Kasumi-1 (cell line): ENCODE data around the gene PPM1H.
"Not testable (repeated sequence)": the region's sequence is repeated elsewhere in the genome, so short reads cannot be mapped to it uniquely, and the experiment has no call there.

Experiments used
- DNase-seq, 2 experiments: peaks; one replicate each; lab custom pipeline; 2025; lab: John Stamatoyannopoulos, UW

Gene PPM1H, protein sequence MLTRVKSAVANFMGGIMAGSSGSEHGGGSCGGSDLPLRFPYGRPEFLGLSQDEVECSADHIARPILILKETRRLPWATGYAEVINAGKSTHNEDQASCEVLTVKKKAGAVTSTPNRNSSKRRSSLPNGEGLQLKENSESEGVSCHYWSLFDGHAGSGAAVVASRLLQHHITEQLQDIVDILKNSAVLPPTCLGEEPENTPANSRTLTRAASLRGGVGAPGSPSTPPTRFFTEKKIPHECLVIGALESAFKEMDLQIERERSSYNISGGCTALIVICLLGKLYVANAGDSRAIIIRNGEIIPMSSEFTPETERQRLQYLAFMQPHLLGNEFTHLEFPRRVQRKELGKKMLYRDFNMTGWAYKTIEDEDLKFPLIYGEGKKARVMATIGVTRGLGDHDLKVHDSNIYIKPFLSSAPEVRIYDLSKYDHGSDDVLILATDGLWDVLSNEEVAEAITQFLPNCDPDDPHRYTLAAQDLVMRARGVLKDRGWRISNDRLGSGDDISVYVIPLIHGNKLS

DNA sequence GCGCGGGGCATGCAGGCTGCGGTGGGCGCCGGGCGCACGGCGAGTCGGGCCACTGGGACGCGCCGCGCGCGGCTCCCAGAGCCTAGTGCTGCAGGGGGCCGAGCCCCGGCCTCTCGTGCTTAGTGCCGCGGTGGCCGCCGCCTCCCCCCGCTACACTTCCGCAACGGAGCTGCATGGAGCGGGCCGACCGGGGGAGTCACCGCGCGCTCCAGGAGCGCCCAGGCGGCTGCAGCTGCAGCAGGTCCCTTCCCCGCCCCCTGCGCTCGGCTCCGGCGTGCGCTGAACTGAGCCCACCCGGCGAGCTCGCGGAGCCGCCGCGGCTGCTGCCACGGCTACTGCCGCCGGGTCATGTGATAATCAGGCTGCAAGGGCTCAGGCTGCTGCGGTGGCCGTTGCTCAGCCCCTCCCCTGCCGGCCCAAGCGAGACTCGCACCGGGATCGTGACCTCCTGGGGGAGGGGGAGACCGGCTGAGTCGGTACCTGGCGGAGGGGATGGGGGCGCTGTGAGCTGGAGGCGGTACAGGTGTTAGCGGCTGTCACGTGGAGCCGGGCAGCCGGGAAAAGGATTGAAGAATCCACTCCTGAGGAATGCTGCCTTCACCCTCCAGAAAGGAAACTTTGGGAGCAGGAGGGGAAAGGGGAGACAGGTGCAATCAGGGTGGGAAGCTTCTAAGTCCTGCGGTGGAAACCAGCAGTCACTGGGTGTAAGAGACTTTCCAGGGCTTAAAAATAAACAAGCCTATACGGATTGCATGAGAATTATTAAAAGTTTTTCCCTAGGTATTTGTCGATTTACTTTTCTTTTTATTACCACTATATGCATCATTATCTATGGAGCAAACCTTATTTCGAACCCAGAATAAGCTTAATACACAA, at the start of gene PPM1H:
Gene PPM1H, minus strand, starts transcription at position 352 of the 876 bp plus-strand sequence. CDS start 414 bp downstream, outside the sequence.
- peak; percentile 60 to 73 for DNase-seq

- DNase-seq: no peak
Measured at GRCh38 chr12:62983594-62983993, 48.6 kb upstream of the PPM1H start.

DNA sequence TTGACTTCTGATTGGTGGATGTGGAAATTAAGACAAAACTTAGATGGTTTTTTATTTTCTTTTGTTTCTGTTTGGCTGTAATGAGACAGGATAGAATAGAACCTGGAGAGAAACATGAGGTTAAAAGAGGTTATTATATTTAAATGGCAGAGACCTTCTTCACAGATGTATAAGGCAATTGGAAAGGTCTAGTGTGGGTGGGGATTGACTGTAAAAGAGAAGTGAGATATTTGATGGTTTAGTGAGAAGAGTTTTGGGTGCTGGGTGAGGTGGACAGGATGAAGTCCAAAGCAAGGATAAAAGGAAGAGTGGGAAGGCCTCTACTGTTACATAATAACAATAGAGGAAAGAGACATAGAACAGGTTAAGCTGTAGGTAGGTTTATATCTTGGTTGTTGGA, 43.8 kb upstream of the PPM1H start:
- no peak for DNase-seq

- no peak for DNase-seq
Measured at GRCh38 chr12:62977883-62978282, 42.9 kb upstream of the PPM1H start.

DNA sequence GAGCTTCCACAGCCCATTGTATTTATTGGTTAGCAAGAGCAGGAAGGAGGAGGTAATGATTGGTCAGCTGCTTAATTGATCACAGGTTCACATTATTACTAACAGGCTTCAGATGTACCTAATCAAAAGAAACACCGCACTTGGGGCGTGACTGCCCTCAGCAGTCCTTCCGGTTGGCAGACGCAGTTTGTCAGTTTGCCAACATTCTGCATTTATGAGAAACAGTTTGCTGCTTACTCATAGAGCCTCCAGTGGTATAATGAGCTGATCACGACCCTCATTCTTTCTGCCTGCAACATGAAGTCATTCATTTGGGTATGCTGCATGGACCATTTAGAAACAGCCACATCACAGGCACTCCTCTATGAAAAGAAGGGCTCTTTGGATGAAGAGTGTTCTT, 42.5 kb upstream of the PPM1H start:
- no peak for DNase-seq

DNA sequence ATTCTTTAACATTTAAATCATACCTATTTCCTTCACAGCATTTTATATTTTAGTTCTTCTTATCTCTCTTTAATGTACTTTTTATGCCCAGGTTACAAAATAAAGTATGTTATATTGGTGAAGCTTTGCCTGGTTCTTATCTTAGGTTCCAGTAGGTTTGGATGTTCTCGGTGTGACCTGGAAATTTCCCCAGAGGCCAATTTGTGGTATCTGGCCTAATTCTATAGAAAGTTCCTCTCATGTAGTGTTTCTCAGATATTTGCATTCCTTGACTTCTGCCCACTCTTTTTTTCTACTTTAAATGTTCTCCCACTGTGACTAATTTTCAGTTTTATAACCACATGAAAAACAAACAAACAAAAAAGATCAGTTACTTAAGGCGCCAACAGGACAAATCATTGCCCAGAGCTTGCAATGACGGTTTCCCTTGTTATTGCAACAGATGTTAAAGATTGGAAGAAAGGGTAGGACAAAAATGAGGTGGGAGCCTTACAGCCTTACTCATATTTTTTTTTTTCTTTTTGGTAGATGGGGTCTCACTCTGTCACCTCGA, 41.2 kb upstream of the PPM1H start:
- DNase-seq: no peak

- DNase-seq: no peak
Measured at GRCh38 chr12:62971769-62972525, 37.0 kb upstream of the PPM1H start.

GRCh38 chr12:62969695-62970094, 34.7 kb upstream of the PPM1H start:
- DNase-seq: no peak

- DNase-seq: no peak
Measured at GRCh38 chr12:62967701-62968100, 32.8 kb upstream of the PPM1H start.

DNA sequence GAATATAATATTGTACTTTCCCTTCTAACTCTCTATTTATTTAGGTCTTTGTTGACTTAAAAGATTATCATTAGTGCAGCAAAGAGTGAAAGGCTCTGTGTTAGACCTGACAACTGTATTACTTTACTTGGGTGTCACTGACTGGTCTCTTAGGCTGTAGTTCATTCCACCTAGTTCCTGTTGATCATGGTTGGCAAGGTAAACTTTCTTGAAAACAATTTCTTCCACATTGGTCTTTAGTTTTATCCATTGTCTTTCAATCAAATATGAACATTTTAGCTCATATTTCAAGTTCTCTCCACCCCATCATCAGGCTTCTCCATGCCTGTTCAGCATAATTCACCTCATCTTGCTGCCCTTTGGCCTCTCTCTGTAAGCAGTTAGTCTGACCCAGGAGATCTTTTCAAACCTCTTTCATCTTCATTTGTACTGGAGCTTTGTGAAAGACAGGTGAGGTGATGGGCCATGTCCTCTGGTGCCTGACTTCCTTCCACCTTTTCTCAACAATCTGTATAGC, 32.1 kb upstream of the PPM1H start:
- DNase-seq: no peak

DNA sequence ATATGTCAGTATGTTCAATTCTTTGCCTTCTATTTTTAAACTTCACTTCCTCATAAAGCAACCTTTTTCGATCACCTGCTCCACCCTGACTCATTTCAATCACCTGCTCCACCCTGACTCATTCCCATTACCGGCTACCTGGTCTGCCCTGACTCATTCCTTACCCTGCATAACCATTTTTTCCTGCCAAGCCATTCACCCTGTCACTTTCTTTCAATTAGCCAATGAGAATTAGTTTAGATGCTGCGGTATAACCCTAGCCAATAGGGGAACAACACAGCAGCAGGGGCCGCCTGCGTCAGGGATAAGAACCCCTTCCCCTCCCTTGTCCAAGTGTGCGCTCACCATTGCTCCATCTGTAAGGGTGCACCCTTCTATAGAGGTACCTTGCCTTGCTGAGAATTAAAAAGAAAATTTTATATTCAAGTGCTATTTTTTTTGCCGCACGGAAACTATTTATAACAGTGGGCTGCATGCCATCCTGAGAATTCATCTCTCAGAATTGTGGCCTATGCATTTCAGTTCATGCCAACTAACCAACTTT, 31.6 kb upstream of the PPM1H start:
- DNase-seq: not testable (repeated sequence)

DNA sequence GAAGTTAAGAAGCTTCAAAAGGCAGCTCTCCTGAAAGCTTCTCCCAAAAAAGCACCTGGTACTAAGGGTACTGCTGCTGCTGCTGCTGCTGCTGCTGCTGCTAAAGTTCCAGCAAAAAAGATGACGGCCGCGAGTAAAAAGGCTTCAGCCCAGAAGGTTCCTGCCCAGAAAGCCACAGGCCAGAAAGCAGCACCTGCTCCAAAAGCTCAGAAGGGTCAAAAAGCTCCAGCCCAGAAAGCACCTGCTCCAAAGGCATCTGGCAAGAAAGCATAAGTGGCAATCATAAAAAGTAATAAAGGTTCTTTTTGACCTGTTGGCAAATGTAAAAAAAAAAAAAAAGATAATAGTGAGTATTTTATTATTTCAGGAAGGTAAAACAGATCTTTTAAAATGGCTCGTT, 30.8 kb upstream of the PPM1H start:
- DNase-seq: not testable (repeated sequence)

DNA sequence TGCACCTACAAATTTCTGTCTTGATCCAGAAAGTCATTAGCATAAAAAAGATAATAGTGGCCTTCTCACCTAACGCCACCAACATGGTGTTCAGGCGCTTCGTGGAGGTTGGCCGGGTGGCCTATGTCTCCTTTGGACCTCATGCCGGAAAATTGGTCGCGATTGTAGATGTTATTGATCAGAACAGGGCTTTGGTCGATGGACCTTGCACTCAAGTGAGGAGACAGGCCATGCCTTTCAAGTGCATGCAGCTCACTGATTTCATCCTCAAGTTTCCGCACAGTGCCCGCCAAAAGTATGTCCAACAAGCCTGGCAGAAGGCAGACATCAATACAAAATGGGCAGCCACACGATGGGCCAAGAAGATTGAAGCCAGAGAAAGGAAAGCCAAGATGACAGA, 30.3 kb upstream of the PPM1H start:
- DNase-seq: not testable (repeated sequence)

DNA sequence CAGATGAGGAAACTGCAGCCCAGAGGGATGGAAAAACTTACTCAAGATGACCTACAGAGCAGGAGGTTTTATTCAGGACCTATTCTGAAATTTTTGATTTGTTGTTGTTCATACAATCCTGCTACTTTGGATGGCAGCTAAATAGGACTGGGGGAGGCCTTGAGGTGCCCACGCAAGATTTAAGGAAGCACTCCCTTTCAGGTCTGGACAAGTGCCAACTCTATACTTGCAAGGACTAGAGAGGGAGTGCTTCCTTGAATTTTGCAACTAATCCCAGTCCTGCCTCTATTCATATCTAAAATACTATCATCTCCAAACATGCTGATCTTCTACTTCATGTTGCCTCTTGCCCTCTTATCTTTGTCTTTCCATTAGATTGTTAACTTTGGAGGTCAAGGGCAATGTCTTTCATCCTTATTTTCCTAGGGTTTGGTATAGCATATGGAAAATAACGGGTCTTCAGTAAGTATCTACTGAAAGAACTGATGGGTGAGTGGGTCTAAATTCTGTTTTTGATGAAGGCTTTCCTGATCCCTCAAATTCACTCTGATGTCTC, 28.6 kb upstream of the PPM1H start:
- DNase-seq: no peak

DNA sequence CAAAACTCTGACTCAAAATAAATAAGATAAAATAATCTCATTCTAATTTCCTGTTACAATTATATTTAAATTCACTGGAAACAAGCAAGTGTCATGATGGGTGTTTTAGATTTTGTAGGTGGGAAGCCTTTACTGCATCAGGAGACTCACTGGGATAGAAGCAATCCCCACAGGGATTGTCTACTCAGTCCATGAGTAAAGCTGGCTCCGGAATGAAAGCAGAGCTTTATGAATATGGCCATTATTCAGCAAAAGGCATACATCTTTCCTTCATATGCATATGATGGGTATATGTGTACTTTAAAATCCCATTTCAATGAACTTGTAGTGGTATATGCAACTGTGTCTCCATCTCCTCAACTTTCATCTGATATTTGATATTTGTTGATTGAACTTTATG, 25.4 kb upstream of the PPM1H start:
- DNase-seq: no peak

DNA sequence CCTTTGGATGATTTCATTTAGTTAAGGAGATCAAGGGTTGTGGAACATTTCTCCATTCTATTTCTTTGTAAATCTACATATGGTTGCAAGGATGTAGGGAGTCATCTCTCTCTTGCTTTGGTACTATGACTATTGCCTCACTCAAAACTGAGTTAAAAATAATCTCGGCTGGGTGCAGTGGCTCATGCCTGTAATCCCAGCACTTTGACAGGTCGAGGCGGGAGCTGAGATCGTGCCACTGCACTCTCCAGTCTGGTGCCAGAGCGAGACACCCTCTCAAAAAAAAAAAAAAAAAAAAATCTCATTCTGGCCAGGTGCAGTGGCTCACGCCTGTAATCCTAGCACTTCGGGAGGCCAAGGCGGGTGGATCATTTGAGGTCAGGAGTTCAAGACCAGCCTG, 24.8 kb upstream of the PPM1H start:
- DNase-seq: no peak

DNA sequence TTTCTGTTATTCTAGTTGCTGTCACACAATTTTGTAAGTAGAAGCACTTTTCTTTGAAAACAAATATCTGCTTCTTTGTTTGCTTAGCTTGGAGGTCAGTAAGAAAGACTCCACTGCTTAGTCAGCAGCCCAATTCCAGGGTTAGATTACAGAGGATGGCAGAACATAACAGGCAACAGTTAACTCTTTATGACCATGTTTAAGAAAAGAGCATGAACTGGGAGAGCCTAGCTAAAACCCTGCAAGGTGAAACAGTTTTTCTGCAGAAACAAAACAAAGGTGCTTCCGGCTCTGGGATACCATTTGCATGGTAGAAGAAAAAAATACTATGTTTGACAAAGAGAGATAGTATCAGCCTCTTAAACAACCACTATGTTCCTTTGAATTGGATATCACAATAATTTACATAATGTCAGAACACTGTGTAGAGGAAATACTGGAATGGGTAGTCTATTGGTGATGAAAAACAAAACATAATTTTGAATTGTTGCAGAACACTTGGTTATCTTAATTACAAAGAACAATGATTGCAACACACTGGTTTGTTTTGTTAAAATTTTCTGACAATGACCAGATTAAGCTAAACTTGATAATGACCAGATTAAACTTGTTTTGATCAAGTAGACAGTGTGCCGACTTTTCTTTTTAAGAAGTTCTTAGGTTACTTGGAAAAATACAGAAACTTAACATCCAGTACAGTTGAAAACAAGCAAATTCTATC, 22.4 kb upstream of the PPM1H start:
- no peak for DNase-seq

DNA sequence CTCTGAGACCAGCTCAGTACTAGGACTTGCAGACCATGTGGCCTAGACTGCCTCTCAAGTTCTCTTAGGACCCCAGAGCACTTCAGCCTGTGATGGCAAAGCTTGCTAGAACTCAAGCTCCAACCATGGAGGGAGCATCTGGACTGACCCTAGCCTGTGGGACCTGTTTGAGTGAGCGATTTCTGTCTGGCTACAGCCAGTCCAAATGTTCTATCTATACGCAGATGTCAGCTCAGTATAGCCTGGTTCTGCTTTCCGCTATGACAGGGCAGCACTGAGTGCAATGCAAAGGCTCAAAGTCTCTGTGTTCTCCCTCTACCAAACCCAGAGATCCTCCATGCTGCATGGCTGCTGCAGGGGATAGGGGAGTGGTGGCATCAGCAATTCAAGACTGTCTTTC, 20.7 kb upstream of the PPM1H start:
- DNase-seq: no peak

- DNase-seq: no peak
Measured at GRCh38 chr12:62950317-62950716, 15.4 kb upstream of the PPM1H start.

GRCh38 chr12:62948123-62948522, 13.2 kb upstream of the PPM1H start:
- no peak for DNase-seq
